Endometrium (tissue), 2 donors: ENCODE results near the gene NCKAP5.
"Not testable (repeated sequence)": the region's sequence is repeated elsewhere in the genome, so short reads cannot be mapped to it uniquely, and the experiment has no call there.

Experiments
- FAIRE-seq: peaks from 2 replicates; lab custom pipeline; 2012; peaks lifted over from hg19 to GRCh38; lab: Jason Lieb, UNC
- donor health status: control.
- donor health status: control.

NCKAP5 gene

DNA sequence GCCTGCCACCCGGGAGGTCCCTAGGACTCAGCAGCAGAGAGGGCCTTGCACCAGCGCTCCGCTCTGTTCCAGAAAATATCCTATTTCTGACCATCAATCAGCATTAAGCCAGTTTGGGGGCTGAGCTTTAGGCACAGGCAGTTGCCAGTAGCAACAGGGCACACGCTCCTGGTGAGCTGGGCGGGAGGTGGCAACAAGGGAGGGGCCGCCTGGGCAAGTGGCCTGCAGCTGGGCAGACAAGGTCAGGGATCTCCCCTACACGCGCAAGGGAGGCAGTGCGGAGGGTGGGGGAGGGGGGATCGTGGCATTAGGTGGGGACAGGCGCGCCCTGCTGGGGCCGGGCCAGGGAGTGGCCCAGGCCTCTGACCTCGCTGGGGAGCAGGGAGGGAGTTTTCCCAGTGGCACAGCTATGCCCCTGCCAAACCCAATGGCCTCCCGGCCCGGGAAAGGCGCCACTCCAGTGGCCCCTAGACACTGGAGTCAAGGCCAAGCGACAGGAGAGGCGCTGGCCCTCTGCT lies 302.8 kb downstream of the NCKAP5 start:
- FAIRE-seq = no peak

- FAIRE-seq = no peak
These were observed 303.3 kb downstream of the NCKAP5 start for GRCh38 chr2:133264989-133265401.

DNA sequence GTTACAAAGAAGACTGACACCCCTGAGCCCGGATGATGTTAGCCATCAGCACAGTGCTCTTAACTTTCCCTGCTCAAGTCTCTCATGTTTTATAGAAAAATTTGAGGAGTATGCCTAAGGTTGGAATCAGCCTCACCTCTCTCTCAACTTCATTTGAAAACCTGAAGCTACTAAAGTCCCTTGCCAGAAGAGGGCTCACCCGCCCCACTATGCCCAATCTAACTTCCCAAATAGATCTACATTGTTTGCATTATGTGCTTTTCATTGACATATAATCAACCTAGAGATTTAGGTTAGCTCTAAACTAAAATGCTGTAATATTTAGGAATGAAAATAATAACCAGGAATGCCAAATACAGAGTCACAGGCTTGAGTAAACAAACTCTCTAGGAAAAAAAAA lies 305.4 kb downstream of the NCKAP5 start:
- no peak for FAIRE-seq

GRCh38 chr2:133255360-133255759 lies 312.9 kb downstream of the NCKAP5 start:
- no peak for FAIRE-seq

GRCh38 chr2:133253793-133254192 lies 314.5 kb downstream of the NCKAP5 start:
- FAIRE-seq = no peak

DNA sequence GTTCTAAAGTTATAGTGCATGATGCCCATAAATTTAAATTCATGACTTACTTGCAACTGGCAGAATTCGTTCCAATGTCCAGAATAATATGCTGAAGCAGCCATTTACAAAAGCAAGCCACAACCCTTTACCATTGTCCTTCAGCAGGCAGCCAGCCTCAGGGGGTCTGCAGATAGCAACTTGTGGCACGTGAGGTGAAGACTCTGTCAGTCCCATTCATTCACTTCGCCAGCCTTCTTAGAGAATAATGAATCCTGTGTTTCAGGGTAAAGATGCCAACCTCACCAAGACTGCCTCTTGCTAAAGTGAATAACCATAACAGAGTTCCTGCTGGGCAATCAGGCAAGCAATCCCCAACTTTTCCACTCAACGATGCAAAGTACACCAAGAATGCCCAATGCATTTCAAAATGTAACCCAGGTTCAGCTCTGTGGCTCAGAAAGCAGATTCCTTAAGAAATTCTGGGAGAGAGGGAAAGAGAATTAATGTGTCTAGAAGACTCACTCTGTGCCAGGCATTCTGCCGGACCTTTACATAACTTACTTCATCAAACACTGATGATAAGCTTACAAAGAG lies 315.4 kb downstream of the NCKAP5 start:
- FAIRE-seq = no peak

GRCh38 chr2:133249362-133249761 lies 318.9 kb downstream of the NCKAP5 start:
- FAIRE-seq = no peak

GRCh38 chr2:133248264-133248663 lies 320.0 kb downstream of the NCKAP5 start:
- FAIRE-seq = no peak

- no peak for FAIRE-seq
These were observed 320.6 kb downstream of the NCKAP5 start for GRCh38 chr2:133247631-133248030.

DNA sequence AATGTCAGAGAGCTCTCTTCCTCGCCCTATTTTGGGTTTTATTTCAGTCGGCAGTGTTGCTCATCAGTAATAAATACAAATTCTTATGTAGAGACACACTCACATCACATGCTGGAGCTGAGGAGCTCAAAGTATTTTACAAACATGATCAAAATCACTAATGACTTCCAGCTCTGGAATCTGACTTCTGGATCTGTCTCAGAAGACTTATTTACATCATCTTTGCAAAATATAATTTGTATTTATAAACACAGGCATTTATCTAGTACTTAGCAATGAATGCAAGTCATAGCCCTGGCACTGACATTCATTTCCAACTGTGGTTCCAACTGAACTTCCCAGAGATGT lies 327.1 kb downstream of the NCKAP5 start:
- FAIRE-seq = peak; percentile 95

DNA sequence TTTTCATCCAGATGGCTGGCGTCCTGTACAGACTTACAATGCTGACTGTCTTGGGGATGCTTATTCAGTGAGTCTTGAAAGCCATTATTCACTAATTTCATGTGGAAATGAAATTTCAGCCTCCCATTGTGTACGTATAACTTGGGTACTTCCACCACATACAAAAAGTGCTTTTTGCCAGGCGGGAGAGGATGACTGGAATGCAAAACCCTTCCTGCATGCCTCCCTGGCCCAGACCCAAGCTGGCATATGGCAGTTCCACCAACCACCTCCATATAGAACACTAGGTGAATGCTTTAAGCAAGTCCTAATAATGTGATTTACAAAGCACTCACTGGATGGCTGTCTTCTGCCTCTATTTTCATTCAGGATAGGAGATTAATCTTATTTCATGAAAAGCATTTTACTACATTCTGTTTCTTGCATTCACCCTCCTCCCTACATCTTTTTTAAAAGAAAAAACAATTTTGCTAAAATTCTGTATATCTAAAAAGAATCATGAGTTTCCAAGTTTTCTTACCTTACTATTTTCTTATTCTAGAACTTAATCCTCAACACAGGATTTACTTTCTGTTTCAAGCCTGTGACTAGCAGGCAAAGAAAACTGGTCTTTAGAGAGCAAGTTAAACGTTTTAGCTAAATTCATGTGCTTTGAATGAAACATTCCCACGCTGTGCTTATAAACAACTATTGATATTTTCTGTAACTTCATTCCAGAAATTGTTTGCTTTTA lies 327.6 kb downstream of the NCKAP5 start:
- no peak for FAIRE-seq

- no peak for FAIRE-seq
These were observed 332.3 kb downstream of the NCKAP5 start for GRCh38 chr2:133235968-133236367.

DNA sequence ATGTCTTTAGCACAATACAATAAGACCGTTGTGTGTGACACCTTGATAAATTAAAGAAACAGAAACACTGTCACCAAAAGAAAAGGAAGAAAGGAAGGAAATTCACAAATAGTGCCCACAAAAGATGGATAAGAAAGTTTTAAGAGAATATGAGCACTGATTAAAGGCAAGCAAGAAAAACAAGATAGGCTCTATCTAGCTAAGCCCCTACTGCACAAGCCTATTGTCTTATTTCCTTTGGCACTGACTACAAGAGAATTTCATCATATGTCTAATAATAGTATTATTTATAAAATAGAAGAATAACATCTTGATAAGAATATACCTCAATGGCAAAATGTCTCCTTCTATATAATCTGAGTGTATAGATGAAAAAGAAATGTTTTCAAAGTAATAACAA lies 335.7 kb downstream of the NCKAP5 start:
- FAIRE-seq = no peak

GRCh38 chr2:133231264-133231663 lies 337.0 kb downstream of the NCKAP5 start:
- no peak for FAIRE-seq

- no peak for FAIRE-seq
These were observed 338.3 kb downstream of the NCKAP5 start for GRCh38 chr2:133229974-133230373.

DNA sequence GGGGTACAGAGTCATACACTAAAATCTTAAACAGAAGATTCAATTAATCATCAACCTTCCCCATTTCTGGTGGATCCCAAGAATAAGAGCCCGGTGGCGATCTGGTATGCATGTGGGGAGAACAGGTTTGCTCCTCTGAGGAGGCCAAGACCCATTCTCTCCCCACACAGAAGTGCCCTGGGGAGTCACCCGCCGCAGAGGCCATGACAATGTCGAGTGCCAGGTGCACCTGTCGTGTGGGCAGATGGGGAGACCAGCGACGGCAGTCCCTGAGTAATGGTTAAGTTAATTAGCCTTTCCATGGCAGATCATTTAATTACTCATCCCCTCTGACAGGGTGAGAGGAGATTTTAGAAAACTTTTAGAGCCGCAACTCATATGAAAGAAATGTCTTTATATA lies 345.0 kb downstream of the NCKAP5 start:
- FAIRE-seq = no peak

GRCh38 chr2:133221398-133221797 lies 346.9 kb downstream of the NCKAP5 start:
- no peak for FAIRE-seq

GRCh38 chr2:133218204-133218603 lies 350.1 kb downstream of the NCKAP5 start:
- no peak for FAIRE-seq

- no peak for FAIRE-seq
These were observed 352.8 kb downstream of the NCKAP5 start for GRCh38 chr2:133215477-133215876.

- FAIRE-seq = no peak
These were observed 354.6 kb downstream of the NCKAP5 start for GRCh38 chr2:133213651-133214050.

- no peak for FAIRE-seq
These were observed 358.9 kb downstream of the NCKAP5 start for GRCh38 chr2:133209325-133209724.

- not testable (repeated sequence) for FAIRE-seq
These were observed 361.6 kb downstream of the NCKAP5 start for GRCh38 chr2:133206666-133207065.

GRCh38 chr2:133204421-133204820 lies 363.8 kb downstream of the NCKAP5 start:
- FAIRE-seq = peak; percentile 98
